HFF-Myc (cell line): Measurements from ENCODE around the gene LPAR2.

ENCODE experiments used
- DNase-seq: peaks from one replicate; pipeline ENCODE4 v3.0.0-alpha.2; 2011; ENCODE audit warnings: low read depth; ENCODE audit errors: extremely low read depth
- H3K4me3 ChIP-seq: replicated peaks from 2 replicates; pipeline ENCODE4 v1.5.1; 2011; ENCODE audit warnings: low read depth, mild to moderate bottlenecking, control low read depth, low read length
- TF ChIP-seq, protein P1 (sequence below): IDR thresholded peaks from 2 replicates; pipeline ENCODE4 v1.5.1; 2012; ENCODE audit warnings: mild to moderate bottlenecking, low read depth, low read length, control low read depth; ENCODE audit errors: missing control alignments

LPAR2 gene

DNA sequence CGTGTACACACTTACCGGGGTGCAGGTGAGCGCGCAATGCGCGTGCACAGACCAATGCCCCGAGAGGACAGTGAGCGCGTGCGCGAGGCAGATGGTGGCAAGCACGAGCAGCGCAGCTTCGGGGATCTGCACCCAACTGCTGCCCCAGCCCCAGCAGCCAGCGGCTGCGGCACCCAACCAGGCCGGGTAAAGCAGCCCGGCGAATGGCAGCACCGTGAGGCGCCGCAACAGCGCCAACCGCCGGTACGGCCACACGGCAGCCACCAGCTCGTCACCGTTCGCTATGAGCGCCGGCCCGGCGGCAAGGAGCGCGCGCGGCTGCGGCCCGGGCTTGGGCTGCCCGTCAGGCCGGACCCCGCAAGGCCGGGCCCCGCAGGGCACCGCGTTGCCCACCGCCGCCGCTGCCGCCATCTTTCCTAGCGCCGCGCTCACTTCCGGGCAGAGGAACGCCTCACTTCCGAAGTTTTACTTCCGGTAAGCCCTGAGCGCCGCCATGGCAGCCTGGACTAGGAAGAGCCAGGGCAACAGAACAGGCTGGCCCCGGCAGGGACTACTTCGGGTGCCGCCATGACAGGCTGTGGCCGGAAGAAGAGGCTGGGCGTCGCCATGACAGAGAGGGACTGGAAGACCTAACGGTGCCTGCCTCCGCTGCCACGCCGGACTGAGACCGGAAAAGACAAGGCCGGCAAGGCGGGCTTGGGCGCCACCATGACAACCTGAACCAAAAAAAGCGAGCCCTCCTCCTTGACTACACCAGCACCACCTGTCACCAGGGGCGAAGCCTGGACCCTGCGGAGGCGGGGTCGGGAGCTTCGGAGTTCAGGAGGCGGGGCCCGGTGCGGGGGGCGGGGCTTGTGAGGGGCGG is 35.5 kb upstream of the LPAR2 start, which contains the start of gene ATP13A1:
Gene ATP13A1 (minus strand): TSS at position 421 of the 865 bp plus-strand sequence. CDS start 10 bp downstream, at position 411.
- H3K4me3 ChIP-seq = peak within 1 kb of the TSS; percentile 91
- TF ChIP-seq, protein P1, sequence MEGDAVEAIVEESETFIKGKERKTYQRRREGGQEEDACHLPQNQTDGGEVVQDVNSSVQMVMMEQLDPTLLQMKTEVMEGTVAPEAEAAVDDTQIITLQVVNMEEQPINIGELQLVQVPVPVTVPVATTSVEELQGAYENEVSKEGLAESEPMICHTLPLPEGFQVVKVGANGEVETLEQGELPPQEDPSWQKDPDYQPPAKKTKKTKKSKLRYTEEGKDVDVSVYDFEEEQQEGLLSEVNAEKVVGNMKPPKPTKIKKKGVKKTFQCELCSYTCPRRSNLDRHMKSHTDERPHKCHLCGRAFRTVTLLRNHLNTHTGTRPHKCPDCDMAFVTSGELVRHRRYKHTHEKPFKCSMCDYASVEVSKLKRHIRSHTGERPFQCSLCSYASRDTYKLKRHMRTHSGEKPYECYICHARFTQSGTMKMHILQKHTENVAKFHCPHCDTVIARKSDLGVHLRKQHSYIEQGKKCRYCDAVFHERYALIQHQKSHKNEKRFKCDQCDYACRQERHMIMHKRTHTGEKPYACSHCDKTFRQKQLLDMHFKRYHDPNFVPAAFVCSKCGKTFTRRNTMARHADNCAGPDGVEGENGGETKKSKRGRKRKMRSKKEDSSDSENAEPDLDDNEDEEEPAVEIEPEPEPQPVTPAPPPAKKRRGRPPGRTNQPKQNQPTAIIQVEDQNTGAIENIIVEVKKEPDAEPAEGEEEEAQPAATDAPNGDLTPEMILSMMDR = no peak
- DNase-seq = peak; percentile 81

DNA sequence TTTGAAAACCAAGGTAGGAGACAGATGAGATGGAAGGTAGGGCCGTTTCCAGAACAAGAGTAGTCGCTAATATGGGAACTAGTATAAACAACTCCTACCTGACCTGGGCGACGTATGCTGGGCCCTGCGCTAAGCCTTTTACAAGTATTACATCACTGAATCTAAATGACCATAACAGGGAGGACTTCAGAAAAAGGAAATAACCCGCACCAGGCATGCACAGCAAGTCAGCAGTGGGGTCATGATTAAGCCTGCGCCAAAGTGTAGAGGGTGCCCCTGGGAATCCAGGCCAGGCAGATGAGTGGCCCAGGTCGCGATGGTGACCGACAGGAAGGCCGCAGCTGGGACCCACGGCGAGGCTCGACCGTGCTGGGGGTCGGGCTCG is 34.8 kb upstream of the LPAR2 start:
- peak overlapping the region; percentile 91 for H3K4me3 ChIP-seq
- DNase-seq = no peak
- TF ChIP-seq, protein P1 = no peak

DNA sequence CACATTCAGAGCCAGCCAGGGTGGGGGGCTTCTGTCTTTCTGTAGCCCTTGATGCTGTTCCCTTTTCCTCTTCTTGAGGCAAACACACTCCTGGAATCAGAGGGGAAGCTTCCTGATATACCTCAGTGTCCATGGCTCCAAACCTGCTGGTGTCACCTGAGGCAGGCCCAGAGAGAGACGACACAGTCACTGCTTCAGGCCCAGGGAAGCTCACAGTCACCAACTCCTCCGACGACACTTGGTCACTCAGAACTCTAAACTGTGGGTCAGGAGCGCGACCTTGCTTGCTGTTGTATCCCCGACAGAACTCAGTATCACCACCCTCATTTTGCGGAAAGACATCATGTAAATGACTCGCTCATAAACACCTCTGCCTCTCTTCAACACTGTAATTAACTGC is 34.3 kb upstream of the LPAR2 start:
- peak overlapping the region; percentile 91 for H3K4me3 ChIP-seq
- DNase-seq = no peak
- TF ChIP-seq, protein P1 = no peak

DNA sequence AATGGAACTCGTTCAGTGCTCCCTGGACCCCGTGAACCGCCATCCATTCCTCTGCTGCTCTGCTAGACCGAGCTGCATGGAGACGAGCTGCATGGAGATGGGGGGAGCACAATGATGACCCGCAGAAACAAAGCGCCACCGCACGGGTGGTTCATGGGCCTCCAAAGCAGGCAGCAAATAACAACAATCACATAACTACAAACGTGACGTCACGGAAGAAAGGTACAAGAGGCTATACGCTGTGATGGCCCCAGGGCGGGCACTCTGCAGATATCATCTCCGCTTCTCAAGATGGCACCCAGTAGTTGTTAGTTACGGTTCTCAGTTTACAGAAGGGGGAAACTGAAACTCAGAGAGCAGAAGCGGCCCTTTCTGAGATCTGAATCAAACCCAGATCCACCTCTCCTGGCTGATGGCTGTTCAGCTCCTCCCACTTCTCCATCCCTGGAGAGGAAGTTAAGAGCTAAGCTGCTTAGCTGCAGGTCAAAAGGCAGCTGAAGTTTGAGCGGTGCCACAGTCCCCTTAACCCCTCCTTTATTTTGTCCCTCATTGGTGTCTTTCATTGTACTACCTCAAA is 33.7 kb upstream of the LPAR2 start:
- TF ChIP-seq, protein P1 = no peak
- peak overlapping the region; percentile 91 for H3K4me3 ChIP-seq
- DNase-seq = no peak

DNA sequence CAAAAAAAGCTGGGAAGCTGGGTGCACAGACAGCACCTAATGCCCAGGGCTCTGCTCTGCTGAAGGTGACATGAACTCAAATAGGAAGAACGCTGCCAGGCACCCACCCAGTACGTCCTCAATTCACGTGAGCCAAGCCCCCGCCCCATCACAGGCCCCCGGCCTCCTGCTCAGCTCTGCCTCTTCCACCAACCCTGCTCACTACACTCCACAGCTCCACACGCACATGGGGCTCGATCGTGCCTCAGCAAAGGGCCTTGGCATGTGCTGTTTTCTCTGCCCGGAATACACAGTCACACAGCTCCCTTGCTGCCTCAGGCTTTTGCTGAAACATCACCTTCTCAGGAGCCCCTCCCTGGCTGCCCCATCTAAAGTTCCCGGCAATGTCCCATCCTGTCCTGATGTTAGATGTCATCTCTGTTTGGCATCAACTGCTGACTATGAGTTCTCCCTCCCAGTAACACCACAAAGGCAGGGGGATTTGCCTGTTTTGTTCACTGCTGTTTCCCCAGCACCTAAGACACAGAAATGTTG is 33.2 kb upstream of the LPAR2 start:
- no peak for DNase-seq
- TF ChIP-seq, protein P1 = no peak
- H3K4me3 ChIP-seq = peak overlapping the region; percentile 91

DNA sequence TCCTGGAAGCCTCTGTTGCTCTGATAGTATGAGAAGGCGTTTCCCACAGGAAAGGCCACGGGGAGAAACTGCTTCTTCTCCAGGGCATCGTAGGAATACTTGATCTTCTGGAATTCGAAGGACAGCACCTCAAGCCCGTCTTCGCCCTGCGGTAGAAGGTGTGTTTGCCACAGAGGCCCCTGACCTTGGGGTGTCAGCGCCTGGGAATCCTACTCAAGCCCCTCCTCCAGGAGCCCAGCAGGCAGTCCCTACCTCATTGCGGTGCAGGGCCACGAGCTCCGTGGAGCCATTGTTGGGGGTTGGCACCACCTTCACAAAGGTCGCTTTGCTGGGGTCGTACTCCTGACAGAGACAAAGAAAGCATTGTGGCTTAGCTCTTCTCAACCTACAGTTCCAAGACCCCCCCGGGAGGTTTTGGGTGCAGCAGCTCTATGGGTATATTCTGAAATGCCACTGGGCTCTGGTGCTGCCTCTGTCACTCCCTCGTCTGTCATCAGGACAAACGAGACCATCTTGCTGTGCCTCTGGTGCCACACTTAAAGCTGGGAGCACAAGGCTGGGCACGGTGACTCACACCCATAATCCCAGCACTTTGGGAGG is 31.7 kb upstream of the LPAR2 start:
- no peak overlapping the region for H3K4me3 ChIP-seq
- DNase-seq = no peak
- TF ChIP-seq, protein P1 = no peak
